GM21367 (cell line): Measurements from ENCODE around the gene ATOH7.
A peak's percentile ranks its signal among the peaks of the same experiment; 100 is the strongest.
"Not testable (repeated sequence)": the region's sequence is repeated elsewhere in the genome, so short reads cannot be mapped to it uniquely, and the experiment has no call there.

ENCODE experiments used
- ATAC-seq: cut with Tn5 transposase; IDR thresholded peaks from one replicate; pipeline ENCODE4 v1.9.1; 2021; ENCODE audit not compliant: unreplicated experiment

ATOH7 gene

DNA sequence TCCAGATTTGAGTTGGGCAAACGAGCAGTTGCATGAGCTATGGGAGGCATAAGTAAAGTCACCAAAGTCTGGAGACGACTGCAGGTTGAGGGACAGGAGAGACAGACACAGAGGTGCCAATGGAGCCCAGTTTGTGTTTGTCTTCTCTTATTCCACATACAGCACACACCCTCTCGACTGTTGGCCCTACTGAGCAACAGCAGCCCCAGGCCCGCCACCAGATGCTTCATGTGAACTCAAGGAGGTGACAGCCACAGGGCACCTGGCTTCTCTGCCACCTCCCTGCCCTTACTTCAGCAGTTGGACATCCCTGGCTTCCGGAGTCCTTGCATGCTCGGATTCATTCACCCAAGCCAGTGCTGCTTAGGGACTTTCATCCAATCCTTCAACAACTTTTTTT, 6.5 kb upstream of the ATOH7 start:
- no peak for ATAC-seq

- ATAC-seq: no peak
Observed at GRCh38 chr10:68237173-68237572, 5.3 kb upstream of the ATOH7 start.

DNA sequence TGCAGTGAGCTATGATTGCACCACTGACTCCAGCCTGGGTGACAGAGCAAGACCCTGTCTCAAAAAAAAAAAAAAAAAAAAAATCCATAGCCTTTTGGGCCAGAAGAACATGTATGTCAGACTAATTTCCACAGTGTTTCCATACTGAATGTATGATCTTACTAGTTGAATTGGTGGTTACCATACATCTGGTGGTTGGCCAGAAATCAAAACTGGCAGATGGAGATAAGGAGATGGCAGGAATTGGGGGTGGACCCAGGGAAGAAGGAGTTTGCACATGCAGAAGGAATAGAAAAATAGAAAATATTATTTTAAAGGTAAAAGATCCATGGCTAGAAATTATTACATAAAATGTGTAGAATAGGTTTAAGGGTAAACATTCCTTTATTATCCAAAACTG, 3.7 kb upstream of the ATOH7 start:
- ATAC-seq: no peak

DNA sequence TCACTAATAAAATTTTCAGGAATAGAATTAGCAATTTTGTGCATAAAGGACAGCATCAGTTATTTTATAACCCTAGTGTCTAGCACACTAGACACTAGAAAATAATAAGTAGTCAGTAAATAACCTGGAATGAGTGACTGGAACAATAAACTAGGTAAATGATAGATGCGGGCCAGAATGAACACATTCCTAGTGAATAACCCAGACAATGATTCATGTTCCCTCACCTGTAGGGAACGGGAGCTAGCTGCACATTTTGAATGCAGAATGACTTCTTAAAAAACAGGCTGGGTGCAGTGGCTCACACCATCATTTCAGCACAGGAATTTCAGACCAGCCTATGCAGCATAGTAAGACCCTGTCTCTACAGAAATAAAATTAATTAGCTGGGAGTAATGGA, 3.2 kb upstream of the ATOH7 start:
- no peak for ATAC-seq

GRCh38 chr10:68233046-68233445, 1.1 kb upstream of the ATOH7 start:
- ATAC-seq: no peak

DNA sequence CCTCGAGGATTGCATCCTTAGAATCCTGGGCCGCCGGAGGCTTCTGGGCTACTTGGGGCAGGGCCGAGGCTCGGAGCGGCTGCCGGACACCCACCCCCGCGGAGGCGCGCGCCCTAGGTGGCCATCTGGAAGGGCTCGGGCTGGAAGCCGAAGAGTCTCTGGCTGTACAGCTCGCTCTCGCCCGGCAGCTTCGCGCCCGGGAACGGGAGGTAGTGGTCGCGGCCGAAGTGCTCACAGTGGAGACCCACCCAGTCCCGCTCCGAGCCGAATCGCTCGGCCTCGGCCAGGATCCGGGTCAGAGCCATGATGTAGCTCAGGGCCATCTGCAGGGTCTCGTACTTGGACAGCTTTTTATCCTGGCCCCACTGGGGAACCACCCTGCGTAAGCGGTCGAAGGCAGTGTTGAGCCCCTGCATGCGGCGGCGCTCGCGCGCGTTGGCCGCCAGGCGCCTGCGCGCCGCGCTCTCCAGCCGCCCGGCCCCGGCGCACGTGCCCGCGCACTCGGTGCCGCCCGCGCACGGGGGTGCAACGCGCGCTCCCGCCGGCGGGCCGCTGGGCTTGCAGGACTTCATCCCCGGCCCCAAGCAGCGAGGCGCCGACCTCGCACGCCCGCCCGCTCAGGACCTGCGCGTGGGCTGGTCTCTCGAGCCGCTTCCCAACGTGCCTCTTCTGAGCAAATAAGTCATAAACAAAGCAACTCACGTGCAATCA, 652 bp downstream of the ATOH7 start:
- ATAC-seq: peak; percentile 84

DNA sequence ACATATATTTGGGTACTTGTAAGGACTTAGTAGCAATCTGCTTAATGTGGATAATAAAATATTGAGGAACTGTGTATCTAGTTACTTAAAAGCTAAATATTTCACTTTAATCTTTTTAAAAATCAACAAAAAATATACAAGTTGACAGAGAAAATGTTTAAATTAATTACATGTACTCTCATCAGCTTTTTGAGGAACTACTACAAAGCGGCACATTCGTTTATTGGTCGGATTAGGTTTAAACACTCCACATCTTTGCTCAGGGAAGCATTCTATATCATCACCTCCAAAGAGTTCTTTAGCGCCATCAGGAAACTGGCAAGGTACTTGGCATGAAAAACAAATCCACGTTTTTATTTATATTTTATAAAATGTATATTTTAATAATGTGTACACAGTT, 1.6 kb downstream of the ATOH7 start:
- no peak for ATAC-seq

DNA sequence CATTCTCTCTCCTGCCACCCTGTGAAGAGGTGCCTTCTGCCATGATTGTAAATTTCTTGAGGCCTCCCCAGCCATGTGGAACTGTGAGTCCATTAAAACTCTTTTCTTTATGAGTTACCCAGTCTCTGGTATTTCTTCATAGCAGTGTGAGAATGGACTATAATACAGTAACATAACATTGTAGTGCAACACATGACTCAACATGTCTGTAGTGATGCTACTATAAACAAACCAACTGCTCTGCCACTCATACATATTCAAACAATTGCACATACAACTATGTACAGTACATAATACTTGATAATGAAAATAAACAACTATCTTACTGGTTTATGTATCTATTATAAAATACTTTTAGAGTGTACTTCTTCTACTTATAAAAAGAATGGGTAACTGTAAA, 7.1 kb downstream of the ATOH7 start:
- no peak for ATAC-seq

DNA sequence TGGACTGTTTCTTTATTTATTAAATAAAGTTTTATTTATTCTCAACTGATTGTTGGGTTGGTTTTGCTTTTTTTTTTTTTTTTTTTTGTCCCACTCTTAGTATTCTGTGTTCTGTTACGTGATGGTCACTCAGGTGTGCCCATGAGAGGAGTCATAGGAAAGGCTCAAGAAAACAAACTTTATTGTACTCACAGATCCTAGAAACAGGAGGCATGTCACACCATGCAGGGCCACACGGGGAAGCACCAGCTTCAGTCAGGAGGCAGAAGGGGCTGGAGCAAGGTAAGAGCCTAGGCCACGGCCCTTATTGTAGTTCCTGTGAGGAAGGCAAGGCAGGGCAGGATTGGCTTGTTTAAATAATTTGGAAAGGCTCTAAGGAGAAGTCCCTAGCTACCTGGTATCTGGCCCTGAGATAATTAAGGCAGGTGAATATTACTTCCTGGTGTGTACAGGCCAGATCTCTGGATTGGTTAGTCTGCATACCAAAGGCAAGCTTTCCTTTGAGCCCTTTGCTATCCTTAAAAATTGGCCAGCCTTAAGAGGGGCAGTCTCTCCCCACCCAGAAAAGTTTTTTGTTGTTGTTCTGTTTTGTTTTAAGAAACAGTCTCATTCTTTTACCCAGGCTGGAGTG, 8.3 kb downstream of the ATOH7 start:
- no peak for ATAC-seq

- ATAC-seq: no peak
Observed at GRCh38 chr10:68222391-68222790, 9.5 kb downstream of the ATOH7 start.

GRCh38 chr10:68221196-68221595, 10.7 kb downstream of the ATOH7 start:
- no peak for ATAC-seq

GRCh38 chr10:68218786-68219185, 13.1 kb downstream of the ATOH7 start:
- no peak for ATAC-seq

- no peak for ATAC-seq
Observed at GRCh38 chr10:68212721-68213352, 19.1 kb downstream of the ATOH7 start.

- ATAC-seq: no peak
Observed at GRCh38 chr10:68211669-68212068, 20.2 kb downstream of the ATOH7 start.

DNA sequence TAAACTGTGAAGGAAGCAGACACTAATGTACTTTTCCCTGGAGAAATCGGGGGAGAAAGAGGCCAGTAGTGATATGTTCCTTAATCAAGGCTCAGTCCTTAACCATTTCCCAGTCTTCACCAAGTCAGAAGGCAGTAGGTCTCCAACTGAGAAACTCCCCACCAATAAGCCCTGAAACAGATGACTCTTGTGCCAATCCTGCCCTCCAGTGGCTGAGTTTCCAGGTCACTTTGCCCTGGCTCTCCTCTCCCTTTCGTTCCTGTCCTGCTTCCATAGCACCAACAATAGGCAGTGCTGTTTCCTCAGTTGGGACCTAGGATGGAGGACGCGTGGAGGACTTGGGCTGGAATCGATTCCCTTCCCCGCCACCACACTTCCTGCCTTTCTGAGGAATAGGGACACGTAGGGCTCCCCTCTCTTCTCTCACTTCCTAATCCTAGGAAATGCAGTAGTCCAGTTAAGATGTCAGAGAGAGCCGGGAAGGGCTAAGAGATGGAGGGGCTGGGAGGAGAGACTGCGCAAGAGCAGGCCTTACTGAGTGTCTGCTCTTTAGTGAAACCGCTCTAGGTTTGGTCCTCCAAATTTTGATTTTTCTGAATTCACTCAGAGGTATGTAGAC, 23.4 kb downstream of the ATOH7 start:
- no peak for ATAC-seq

- no peak for ATAC-seq
Observed at GRCh38 chr10:68202960-68203353, 29.0 kb downstream of the ATOH7 start.

DNA sequence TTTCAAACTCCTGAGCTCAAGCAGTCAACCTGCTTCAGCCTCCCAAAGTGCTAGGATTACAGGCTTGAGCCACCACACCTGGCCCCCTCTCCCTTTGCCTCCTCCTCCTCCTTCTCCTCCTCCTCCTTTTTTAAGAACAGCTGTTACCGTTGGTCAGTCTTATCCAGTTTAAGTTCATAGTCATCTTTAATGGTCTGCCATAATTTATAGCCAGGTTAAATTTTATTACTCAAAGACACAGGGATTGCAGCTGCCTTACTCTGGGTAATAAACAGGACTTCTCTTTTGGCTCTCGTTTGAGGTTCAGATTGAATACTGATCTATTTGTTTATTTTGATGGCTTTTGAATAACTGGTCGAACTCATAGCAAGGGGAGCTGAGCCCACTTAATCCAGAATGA, 35.2 kb downstream of the ATOH7 start:
- ATAC-seq: no peak

DNA sequence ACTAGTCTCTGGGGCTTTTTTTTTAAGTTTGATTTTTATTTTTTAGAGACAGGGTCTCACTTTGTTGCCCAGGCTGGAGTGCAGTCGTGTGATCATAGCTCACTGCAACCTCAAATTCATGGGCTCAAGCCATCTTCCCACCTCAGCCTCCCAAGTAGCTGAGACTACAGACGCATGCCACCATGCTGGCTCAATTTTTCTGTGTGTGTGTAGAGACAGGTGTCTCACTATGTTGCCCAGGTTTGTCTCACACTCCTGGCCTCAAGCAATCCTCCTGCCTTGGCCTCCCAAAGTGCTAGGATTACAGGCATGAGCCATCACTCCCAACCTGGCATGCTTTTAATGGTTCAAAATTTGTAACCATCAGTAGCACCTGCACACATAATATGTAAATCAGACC, 36.1 kb downstream of the ATOH7 start:
- not testable (repeated sequence) for ATAC-seq

DNA sequence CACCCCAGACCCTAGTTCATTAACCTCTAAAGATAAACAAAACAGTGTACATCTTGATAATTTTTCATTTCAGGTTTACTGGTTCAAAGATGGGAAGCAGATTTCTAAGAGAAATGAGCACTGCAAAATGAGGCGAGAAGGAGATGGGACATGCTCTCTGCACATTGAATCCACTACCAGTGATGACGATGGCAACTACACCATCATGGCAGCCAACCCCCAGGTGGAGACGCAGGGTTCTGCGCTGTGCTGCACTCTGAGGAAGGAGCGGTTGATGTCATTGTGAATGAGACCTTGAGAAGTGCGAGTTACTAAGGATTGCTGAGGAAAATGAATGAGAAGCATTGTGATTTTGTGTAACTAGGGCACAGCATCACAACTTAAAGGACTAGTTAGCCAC, 37.6 kb downstream of the ATOH7 start:
- no peak for ATAC-seq

DNA sequence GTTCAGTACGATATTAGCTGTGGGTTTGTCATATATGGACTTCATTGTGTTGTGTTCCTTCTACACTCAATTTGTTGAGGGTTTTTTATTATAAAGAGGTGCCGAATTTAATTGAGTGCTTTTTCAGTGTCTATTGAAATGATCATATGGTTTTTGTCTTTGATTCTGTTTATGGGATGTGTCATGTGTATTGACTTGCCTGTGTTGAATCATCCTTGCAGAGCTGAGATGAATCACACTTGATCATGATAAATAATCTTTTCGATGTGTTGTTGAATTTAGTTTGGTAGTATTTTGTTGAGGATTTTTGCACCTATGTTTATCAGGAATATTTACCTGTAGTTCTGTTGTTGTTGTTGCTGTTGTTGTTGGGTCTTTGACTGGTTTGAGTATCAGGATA, 39.8 kb downstream of the ATOH7 start:
- no peak for ATAC-seq

DNA sequence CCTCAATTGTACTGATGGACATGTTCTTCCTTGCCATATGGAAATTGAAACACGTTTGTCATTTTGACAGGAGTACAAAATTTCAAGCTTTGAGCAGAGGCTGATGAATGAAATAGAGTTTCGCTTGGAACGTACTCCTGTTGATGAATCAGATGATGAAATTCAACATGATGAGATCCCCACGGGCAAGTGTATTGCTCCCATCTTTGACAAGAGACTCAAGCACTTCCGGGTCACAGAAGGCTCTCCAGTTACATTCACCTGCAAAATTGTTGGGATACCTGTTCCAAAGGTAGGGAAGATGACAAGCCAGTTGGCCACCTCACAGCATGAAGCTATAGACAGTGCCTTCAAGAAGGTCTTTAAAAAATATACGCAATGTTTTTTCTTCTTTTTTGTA, 43.1 kb downstream of the ATOH7 start:
- ATAC-seq: no peak

GRCh38 chr10:68185085-68185484, 46.8 kb downstream of the ATOH7 start:
- no peak for ATAC-seq
